T-helper 1 cell treated with Interleukin-12 subunit alpha and Interleukin-12 subunit beta and Interleukin-4 antibody, amounts not matched to agents 30 μg/mL and 1 μg/mL, for 36 hours (primary cell): Measurements from ENCODE around the gene ANAPC2.
A peak's percentile ranks its signal among the peaks of the same experiment; 100 is the strongest.

ENCODE experiments used
- H3K27ac Mint-ChIP-seq: one replicate; pipeline ENCODE4 v1.8.0; 2021; ENCODE audit warnings: mild to moderate bottlenecking, mixed read lengths
- H3K27me3 Mint-ChIP-seq: one replicate; pipeline ENCODE4 v1.8.0; 2021; ENCODE audit warnings: low read depth, mixed read lengths
- H3K36me3 Mint-ChIP-seq: one replicate; pipeline ENCODE4 v1.8.0; 2021; ENCODE audit warnings: low read depth, mixed read lengths
- H3K4me1 Mint-ChIP-seq: one replicate; pipeline ENCODE4 v1.8.0; 2021; ENCODE audit warnings: low read depth, mixed read lengths
- H3K4me3 Mint-ChIP-seq: one replicate; pipeline ENCODE4 v1.8.0; 2021; ENCODE audit warnings: mild to moderate bottlenecking, moderate library complexity, mixed read lengths
- H3K9me3 Mint-ChIP-seq: one replicate; pipeline ENCODE4 v1.8.0; 2021; ENCODE audit warnings: mixed read lengths

Gene ANAPC2

DNA sequence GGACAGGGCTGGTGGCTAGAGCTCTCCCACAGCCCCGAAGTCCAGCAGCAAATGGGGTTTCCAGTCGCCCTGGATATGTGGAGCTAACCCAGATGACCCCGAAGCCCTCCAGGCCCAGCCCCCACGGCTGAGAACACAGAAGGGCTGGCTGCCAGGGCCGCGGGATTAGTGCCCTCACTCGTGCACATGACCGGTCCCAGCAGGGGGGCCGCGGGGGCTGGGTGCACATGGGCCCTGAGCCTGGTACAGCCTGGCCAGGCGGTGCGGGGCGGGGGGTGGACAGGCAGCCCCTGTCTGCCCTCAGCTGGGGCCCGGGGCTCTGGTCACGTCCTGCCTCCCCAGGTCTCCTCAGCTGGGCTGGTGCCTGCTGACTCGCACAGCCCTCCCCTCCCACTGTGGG is 6.0 kb upstream of the ANAPC2 start:
- H3K9me3 Mint-ChIP-seq, result no peaks in the 10 kb centered on the region
- H3K4me3 Mint-ChIP-seq, result no peak overlapping the region
- H3K36me3 Mint-ChIP-seq, result peaks cover 6% of the 10 kb centered on the region
- H3K4me1 Mint-ChIP-seq, result peaks cover 2% of the 10 kb centered on the region
- no peaks in the 10 kb centered on the region for H3K27me3 Mint-ChIP-seq
- no peak overlapping the region for H3K27ac Mint-ChIP-seq

DNA sequence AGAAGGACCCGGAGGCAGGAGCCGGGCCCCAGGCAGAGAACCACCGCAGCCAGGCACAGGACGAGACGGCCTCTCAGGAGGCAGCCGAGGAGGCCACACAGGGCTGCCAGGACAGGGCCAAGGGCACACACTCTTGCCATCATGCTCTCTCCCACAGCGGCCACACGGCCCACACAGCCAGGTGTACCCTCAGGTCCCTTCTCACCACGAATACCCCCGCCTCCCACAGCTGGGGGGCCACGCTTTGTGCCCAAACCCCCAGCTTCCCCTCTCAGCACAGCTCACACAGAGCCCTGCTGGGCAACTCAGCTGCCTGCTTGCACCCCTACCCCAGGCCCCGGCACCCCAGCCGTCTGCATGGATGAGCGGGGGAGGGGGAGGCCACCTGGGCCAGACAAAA is 5.4 kb upstream of the ANAPC2 start:
- Mint-ChIP-seq H3K4me1 (peaks cover 7% of the 10 kb centered on the region), H3K9me3 (no peaks in the 10 kb centered on the region), H3K27me3 (no peaks in the 10 kb centered on the region), H3K4me3 (no peak overlapping the region), H3K27ac (no peak overlapping the region), H3K36me3 (peaks cover 9% of the 10 kb centered on the region)

DNA sequence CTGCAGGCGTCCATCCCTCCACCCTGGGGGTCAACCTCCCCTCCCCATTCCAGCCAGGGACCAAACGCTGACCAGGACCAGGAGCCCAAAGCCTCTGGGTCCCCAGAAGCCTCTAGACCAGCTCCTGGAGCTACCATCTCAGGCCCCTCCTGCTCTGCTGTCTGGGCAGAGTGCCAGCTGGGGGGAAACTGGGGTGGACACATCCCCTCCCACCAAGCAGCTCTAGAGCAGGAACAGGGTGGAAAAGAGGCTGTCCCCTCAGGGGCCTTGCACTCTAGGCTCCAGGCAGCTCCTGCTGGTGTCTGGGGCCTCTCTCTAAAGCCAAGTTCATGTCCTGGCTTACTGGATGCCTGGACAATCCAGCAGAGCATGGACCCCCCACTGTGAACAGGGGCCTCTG is 4.5 kb upstream of the ANAPC2 start:
- peaks cover 7% of the 10 kb centered on the region for H3K4me1 Mint-ChIP-seq
- H3K4me3 Mint-ChIP-seq, result no peak overlapping the region

DNA sequence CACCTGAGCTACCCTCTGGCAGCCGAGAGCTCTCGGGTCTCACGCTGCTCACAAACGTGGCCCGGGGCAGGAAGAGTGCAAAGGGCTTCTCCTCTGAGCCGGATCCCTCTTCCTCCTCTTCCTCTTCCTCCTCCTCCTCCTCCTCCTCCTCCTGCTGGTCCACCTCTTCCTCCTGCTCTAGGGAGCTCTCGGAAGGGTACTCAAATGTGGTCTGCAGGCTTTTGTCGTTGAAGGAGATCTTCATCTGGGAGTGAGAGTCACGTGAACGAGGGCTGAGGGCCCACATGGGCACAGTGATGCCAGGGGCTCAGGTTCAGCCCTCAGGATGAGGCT is 4.1 kb upstream of the ANAPC2 start:
- Mint-ChIP-seq H3K9me3 (no peaks in the 10 kb centered on the region), H3K4me1 (peaks cover 9% of the 10 kb centered on the region), H3K4me3 (no peak overlapping the region), H3K27me3 (no peaks in the 10 kb centered on the region), H3K36me3 (peaks cover 9% of the 10 kb centered on the region), H3K27ac (no peak overlapping the region)

More for the DNA sequence above, 4.5 kb upstream of the ANAPC2 start:
- Mint-ChIP-seq H3K27ac (no peak overlapping the region), H3K36me3 (peaks cover 9% of the 10 kb centered on the region), H3K9me3 (no peaks in the 10 kb centered on the region), H3K27me3 (no peaks in the 10 kb centered on the region)

DNA sequence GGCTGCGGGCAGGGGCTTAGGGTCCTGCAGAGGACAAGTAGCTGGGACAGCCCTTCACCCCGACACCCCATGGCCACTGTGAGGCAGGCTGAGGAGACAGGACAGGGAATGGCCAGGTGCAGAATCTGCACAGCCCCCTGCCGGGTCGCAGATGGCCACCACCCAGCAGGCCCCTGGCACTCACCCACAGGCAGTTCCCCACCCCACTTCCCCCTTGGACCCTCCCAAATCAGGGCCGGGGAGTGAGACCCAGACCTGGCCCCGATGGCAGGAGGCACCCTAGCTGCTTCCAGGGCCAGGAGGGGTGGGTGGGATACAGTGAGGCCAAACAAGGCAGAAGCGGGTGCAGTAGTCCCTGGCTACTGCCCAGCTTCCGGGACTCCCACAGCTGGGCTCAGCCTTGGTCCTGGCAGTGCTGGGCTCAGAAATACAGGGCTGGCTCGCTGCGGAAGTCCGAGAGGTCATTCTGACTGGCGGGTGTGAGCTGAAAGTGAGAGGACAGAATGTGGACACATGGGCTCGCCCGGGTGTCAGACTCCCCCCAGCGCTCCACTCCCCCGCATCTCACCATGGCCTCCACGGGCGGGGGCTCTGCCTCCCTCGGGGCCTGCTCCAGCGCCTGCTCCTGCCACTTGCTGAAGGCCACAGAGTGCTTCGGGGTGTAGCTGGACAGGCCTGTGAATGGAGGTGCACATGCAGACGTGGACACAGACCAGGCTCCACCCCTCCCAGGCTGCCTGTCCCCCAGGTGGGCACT is 3.5 kb upstream of the ANAPC2 start:
- Mint-ChIP-seq H3K4me3 (no peak overlapping the region), H3K9me3 (no peaks in the 10 kb centered on the region), H3K27ac (no peak overlapping the region), H3K36me3 (peaks cover 9% of the 10 kb centered on the region), H3K27me3 (no peaks in the 10 kb centered on the region), H3K4me1 (peaks cover 14% of the 10 kb centered on the region)

DNA sequence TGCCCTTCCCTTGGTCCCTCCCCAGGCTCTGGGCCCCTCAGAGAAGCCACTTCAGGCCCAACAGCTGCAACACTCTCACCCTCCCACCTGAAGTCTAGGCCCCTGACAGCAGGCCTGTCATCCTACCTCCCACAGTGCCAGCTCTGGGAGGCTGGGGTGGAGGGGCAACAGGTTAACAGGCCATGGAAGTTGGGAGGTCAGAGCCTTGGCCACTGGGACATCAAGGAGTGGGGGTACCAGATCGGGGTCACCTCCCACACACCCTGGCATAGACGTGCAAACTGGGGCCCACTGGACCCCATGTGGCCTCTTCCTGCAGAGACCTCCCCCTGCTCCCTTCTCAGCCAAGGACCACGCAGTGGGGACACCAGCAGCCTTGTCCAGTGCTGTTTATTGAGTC is 2.9 kb upstream of the ANAPC2 start:
- H3K27ac Mint-ChIP-seq, result no peak overlapping the region
- H3K27me3 Mint-ChIP-seq, result no peaks in the 10 kb centered on the region
- H3K4me3 Mint-ChIP-seq, result peak overlapping the region; percentile 66
- H3K36me3 Mint-ChIP-seq, result peaks cover 9% of the 10 kb centered on the region
- H3K9me3 Mint-ChIP-seq, result no peaks in the 10 kb centered on the region
- H3K4me1 Mint-ChIP-seq, result peaks cover 16% of the 10 kb centered on the region

DNA sequence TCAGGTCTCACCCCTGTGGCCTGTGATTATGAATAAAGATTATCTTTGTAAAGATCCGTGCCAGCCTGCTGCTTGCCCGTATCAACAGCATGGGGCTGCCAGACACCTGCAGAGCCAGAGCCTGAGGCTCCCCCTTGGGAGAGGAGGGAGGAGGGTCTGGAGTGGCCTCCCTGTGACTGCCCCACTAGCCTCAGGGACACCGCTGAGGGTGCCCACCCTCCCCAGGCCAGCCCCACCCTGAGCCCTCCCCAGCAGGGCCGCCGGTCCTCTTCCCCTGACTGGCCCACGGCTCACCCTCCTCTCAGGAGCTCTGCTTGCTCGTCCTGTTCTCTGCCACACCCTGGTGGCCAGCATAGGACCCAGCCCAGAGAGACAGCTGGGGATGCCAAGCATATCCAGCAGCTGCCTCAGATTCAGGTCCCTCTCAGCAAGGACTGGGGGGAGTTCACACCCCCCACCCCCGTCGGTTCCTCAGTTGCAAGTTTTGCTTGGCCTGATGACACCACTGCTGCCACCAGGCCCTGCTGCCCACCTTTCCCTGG is 2.0 kb upstream of the ANAPC2 start:
- Mint-ChIP-seq H3K27me3 (no peaks in the 10 kb centered on the region), H3K4me1 (peaks cover 16% of the 10 kb centered on the region), H3K36me3 (peaks cover 9% of the 10 kb centered on the region), H3K27ac (peak overlapping the region; percentile 45), H3K4me3 (peak overlapping the region; percentile 66), H3K9me3 (no peaks in the 10 kb centered on the region)

DNA sequence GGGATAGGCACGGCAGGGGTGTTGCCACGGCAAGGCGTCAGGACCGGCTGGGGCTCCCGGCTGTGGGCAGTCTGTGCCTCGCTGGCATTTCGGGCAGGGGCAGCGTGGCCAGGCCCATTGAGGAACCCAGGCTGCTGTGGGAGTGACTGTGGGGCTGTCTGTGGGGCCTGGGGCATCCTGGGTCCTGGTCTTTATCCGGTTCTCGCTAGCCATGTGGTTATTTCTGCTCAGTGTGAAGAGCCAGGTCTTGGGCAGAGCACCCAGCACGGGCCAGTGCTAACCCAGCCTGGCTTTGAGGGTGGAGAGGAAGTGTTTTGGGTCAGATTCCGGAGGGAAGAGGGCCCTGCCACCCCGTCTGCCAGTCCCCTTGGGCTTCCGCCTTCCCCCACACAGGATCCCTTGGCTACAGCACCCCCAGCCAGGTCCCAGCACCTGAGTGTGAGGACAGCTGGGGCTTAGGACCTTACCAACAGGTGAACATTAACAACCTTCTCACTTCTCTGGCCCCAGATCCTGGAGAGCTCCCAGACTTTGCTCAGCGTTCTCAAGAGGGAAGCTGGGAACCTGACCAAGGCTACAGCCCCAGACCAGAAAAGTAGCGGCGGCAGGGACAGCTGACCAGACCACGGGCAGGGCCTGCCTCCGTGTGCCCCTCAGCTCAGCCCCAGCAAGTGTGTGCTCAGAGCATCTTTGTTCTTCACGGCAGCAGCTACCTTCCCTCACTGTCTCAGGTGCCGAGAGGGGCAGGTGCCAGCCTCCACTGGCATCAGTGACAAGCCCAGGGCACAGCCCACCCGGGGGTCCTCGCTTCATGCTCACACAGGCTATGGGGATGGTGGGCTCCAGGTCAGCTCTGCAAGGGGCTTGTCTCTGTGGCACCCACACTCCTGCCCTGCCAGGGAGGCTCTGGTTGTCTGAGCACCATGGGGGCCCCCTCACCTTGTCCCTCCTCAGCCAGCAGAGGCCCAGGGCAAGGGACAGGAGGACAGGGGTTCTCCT is 1.2 kb upstream of the ANAPC2 start:
- Mint-ChIP-seq H3K27ac (peak overlapping the region; percentile 91), H3K9me3 (no peaks in the 10 kb centered on the region), H3K4me3 (peak overlapping the region; percentile 94), H3K4me1 (peaks cover 16% of the 10 kb centered on the region), H3K27me3 (no peaks in the 10 kb centered on the region), H3K36me3 (peaks cover 9% of the 10 kb centered on the region)

DNA sequence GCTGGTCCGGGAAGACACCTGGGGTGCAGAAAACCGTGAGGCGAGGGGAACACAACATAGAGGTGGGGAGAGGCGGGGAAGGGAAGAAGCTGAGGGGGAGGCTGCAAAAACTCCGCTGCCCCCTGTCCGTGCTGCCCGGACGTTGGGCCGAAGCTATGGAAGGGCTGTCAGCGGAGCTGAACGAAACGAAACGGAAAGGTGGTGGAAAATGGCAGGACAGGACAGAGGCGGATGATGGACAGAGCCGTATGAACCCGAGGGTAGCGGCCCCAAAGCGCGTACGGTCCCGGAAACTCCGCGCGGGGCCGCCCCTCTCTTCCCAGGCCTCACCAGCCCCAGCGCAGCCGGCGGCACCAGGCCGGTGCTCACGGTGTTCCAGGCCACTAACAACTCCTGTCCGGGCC is 272 bp downstream of the ANAPC2 start:
- Mint-ChIP-seq H3K4me1 (peaks cover 20% of the 10 kb centered on the region), H3K9me3 (no peaks in the 10 kb centered on the region), H3K27ac (peak overlapping the region; percentile 89), H3K27me3 (no peaks in the 10 kb centered on the region), H3K4me3 (peak overlapping the region; percentile 92), H3K36me3 (peaks cover 13% of the 10 kb centered on the region)

DNA sequence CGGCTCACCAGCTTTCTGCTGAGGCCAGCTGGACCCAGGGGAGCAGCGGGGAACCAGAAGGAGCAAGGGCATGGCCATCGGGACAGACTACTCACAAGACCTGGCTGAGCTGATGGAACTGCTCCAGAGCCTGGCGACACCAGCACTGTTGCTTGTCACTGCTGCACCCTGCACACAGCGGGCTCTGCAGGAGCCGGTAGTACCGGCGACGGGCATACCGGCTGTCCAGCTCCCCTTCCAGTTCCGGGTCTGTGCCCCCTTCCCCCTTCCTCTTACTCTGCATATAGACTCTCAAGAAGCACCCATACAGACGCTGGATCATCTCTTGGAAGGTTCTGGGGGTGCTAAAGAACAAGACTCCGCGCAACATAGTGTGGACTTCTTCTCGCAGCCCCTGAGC is 974 bp downstream of the ANAPC2 start:
- peak overlapping the region; percentile 92 for H3K4me3 Mint-ChIP-seq
- no peaks in the 10 kb centered on the region for H3K27me3 Mint-ChIP-seq
- H3K4me1 Mint-ChIP-seq, result peaks cover 20% of the 10 kb centered on the region
- peaks cover 13% of the 10 kb centered on the region for H3K36me3 Mint-ChIP-seq
- H3K9me3 Mint-ChIP-seq, result no peaks in the 10 kb centered on the region
- peak overlapping the region; percentile 89 for H3K27ac Mint-ChIP-seq

DNA sequence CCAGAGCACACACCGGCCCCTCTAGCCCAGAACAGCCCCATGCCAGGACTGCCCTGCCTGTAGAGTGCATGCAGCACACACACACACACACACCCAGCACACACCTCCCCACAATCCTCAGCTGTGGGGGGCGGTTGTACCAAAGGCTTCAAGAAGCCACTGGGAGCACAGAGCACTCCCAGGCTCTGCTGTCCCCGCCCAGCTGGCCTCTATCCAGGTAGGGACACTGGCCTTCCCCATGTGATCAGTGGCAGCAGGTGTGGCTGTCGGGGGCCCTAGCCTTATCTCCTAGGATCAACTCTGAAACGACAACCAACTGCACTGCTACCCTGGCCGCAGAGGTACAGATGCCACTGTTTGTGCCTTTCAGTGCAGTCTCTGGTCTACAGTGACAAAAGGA is 2.0 kb downstream of the ANAPC2 start:
- Mint-ChIP-seq H3K4me3 (peak overlapping the region; percentile 92), H3K27me3 (no peaks in the 10 kb centered on the region), H3K36me3 (peaks cover 16% of the 10 kb centered on the region), H3K27ac (no peak overlapping the region), H3K4me1 (peaks cover 20% of the 10 kb centered on the region), H3K9me3 (no peaks in the 10 kb centered on the region)

DNA sequence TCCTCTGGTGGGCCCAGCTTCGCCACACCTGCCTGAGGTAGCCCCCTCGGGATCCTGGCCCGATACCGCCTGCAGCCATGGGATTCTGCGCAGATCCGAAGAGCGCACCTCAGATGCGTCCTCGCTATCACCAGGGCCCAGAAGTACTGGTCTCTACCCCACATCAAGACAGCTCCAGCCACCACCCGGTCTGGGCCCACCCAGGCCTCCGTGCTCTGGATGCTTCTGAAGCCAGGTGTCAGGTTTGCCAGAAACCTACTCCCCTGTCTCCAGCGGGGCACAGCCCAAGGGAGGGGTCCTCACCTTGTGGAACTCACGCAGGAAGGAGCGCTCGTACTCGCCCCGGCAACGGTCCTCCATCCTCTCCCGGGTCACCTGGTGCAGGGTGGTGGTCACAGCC is 2.4 kb downstream of the ANAPC2 start:
- Mint-ChIP-seq H3K36me3 (peaks cover 13% of the 10 kb centered on the region), H3K9me3 (no peaks in the 10 kb centered on the region), H3K4me3 (no peak overlapping the region), H3K4me1 (peaks cover 20% of the 10 kb centered on the region), H3K27me3 (no peaks in the 10 kb centered on the region), H3K27ac (no peak overlapping the region)

DNA sequence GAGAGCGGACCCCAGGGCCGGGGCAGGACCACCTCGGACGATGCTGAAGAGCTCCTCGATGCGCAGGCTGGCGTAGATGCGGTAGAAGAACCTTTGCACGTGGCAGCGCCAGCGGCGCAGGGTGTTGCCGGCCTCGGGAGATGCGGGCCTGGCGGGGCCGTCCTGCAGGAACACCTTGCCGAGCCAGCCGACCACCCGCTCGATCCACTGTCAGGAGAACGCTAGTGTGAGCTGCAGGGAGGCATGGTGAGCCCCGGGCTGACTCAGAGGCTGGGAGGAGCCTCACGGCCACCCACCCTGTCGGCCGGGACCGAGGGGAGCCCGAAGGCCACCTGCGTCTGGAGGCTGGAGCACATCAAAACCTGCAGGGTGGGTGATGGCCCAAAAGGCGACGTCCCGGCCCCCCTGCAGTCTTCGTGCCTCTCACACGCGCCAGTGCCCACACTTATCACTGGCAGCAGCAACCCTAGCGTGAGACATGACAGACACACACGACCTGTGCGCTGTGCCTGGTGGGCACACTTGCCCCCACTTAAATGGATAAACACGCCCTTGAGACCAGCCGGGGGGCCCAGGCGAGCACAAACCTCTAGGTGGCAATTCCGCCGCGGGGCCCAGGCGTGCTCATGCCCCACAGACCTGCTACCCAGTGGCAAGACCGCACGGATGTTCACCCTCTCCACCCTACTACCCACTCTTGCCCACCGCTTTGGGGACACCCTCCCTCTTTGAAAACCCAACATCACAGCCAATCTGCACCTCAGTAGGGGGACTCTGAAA is 3.3 kb downstream of the ANAPC2 start:
- no peak overlapping the region for H3K4me3 Mint-ChIP-seq
- no peaks in the 10 kb centered on the region for H3K27me3 Mint-ChIP-seq
- peaks cover 20% of the 10 kb centered on the region for H3K4me1 Mint-ChIP-seq
- H3K9me3 Mint-ChIP-seq, result no peaks in the 10 kb centered on the region
- peaks cover 10% of the 10 kb centered on the region for H3K36me3 Mint-ChIP-seq
- no peak overlapping the region for H3K27ac Mint-ChIP-seq

DNA sequence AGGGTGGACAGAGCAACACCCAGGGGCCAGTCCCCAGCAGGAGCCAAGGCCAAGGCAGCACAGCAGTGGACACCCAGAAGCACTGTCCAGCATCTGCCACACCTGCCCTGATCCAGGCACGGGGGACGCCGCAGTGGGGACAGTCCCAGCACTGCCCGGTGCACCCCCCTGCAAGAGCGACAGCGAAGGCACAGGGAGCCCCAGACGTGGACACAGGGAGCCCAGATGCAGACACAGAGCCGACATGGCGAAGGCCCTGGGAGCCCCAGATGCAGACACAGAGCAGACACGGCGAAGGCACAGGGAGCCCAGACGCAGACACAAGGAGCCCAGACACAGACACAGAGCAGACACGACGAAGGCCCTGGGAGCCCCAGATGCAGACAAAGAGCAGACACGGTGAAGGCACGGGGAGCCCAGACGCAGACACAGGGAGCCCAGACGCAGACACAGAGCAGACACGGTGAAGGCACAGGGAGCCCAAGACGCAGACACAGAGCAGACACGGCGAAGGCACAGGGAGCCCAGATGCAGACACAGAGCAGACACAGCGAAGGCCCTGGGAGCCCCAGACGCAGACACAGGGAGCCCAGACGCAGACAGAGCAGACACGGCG is 4.3 kb downstream of the ANAPC2 start:
- Mint-ChIP-seq H3K4me3 (no peak overlapping the region), H3K4me1 (peaks cover 15% of the 10 kb centered on the region), H3K36me3 (peaks cover 9% of the 10 kb centered on the region), H3K27me3 (no peaks in the 10 kb centered on the region), H3K9me3 (no peaks in the 10 kb centered on the region), H3K27ac (peak overlapping the region; percentile 49)
